ENCODE results near the gene MPP3.
"Not testable (repeated sequence)": the region's sequence is repeated elsewhere in the genome, so short reads cannot be mapped to it uniquely, and the experiment has no call there.

Gene MPP3

GRCh38 chr17:43832976-43833829 lies at the start of gene MPP3:
TSS of gene MPP3 (minus strand) at chr17:43833146. CDS start at chr17:43831906, 1,240 bp downstream.
- no peak for DNase-seq (ENCODE audit: low read depth, low spot score)

DNA sequence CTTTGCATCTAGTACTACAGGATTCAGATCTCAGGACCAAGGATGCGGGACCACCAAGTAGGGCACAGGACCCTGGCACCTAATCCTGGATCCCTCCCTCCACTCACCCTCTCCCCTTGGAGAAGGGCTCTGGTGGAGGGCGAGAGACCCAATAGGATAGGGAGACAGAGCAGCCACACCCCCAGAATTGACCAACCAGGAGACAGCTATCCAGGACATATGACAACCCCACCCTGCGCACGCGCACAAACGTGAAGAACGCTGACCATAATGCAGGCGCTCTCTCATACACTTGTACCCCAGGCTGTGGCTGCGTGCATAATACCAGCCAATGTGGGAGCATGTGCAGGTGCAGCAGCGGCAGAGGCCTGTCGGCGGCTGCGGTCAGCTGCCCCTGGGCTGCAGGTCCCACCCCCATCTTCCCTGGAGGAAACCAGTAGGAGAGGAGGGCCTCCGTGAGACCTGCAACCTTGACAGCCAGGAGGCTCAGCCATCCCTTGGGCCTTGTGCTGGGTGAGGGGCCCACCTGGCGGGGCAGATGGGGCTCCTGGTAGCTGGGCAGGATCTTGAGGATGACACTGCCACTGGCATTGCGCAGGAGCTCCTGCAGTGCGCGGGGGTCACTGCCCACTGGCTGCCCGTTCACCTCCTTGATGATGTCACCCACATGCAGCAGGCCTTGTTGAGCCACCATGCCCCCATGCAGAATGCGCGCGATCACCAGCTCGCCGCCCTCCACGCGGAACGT lies 49.0 kb upstream of the MPP3 start:
- no peak for DNase-seq (ENCODE audit: low read depth, low spot score)

- no peak for DNase-seq (ENCODE audit: low read depth, low spot score)
These were observed 48.2 kb upstream of the MPP3 start for GRCh38 chr17:43881181-43881580.

DNA sequence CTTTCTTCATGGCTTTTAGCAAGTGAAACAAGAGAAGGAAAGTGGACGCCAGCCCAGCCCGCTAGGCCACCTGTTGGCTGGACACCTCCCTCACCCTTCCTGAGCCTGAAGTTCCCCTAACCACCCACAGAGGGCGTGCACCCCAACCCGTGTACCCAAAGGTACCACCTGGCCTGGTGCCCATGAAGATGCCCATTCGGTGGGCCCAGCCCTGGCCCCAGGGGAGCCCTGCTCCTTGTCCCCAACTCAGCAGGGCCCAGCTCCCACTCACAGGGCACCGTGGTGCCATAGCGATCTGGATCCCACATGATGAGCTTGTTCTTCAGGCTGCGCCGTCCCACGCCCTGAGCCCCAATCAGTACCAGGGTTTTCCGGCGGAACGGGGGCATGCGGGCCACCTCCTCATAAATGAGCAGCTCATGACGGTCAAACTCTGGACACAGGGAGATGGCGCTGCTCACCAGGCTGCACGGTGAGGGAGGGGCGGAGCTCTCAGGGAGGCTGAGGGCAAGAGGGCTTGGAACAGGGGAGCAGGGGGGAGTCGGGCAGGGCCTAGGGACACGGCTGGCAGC lies 47.6 kb upstream of the MPP3 start:
- peak; percentile 11 for DNase-seq (ENCODE audit: low read depth, low spot score)

DNA sequence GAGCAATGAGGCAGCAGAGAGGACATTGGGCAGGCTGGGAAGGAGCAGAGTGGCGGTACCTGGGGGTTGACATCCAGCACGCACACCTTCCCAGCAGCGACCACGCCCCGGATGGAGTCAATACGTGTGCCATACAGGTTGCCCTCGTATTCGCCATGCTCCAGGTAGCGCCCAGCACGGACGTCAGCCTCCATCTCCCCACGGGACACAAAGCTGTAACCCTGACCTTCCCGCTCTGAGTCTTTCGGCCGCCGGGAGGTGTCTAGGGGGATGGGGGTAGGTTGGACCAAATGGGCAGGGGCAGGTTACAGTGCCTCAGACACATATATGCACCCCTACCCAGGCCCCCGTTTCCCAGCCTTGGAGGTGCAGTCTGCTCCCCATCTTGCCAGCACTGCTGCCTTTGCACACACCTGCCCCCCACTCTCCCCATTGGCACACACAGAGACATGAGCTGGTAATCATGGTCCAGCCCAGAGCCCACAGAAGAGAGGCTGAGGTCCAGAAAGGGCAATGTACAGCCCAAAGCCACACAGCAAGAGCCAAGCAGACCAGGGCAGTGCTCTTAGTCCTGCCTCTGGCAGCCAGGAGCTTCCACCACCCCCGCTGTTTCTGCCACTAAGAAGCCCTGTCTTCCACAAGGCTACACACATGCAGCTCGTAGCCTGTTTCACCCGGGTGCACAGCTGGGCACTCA lies 46.9 kb upstream of the MPP3 start:
- DNase-seq (ENCODE audit: low read depth, low spot score) = no peak

GRCh38 chr17:43878260-43879175 lies 45.6 kb upstream of the MPP3 start:
- peak; percentile 19 for DNase-seq (ENCODE audit: low read depth, low spot score)

- DNase-seq (ENCODE audit: low read depth, low spot score) = no peak
These were observed 44.7 kb upstream of the MPP3 start for GRCh38 chr17:43877451-43878155.

- DNase-seq (ENCODE audit: low read depth, low spot score) = no peak
These were observed 44.1 kb upstream of the MPP3 start for GRCh38 chr17:43877031-43877430.

GRCh38 chr17:43875476-43876147 lies 42.7 kb upstream of the MPP3 start:
- DNase-seq (ENCODE audit: low read depth, low spot score) = no peak

DNA sequence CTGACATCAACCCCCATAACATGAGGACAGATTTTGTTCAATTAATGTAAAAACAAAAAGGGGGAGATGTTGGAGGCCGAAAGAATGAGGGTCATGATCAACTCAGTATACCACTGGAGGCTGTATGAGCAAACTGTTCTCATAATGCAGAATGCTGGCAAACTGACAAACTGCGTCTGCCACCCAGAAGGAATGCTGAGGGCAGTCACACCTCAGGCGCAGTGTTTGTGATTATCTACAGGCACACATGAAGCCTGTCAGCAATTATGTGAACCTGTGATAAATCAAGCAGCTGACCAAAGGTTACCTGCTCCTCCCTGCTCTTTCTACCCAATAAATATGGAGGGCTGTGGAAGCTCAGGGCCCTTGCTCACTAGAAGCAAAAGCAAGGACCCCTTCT lies 41.3 kb upstream of the MPP3 start:
- DNase-seq (ENCODE audit: low read depth, low spot score) = no peak

GRCh38 chr17:43873815-43874214 lies 40.9 kb upstream of the MPP3 start:
- DNase-seq (ENCODE audit: low read depth, low spot score) = no peak

GRCh38 chr17:43873091-43873490 lies 40.1 kb upstream of the MPP3 start:
- DNase-seq (ENCODE audit: low read depth, low spot score) = no peak

DNA sequence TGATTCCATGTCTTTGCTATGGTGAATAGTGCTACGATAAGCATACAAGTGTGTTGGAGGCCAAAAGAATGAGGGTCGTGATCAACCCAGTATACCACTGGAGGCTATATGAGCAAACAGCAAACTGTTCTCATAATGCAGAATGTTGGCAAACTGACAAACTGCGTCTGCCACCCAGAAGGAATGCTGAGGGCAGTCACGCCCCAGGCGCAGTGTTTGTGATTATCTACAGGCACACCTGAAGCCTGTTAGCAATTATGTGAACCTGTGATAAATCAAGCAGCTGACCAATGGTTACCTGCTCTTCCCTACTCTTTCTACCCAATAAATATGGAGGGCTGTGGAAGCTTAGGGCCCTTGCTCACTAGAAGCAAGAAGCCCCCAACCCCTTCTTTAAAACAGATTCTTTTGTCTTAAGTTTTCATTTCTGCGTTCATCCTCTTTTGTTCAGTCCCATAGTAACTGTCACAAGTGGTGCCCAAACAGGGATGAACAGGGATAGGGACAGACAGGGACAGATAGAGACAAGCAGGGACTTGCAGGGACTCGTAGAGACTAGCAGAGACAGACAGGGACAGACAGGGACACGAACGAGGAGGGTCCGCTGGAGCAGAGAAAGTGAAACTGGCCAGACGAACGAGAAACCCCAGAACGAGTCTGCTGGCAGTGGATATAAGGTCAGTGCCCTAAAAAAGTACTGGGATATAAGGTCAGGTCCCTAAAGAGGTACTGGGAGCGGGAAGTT lies 39.2 kb upstream of the MPP3 start:
- no peak for DNase-seq (ENCODE audit: low read depth, low spot score)

- DNase-seq (ENCODE audit: low read depth, low spot score) = not testable (repeated sequence)
These were observed 36.1 kb upstream of the MPP3 start for GRCh38 chr17:43869031-43869430.

- DNase-seq (ENCODE audit: low read depth, low spot score) = no peak
These were observed 35.5 kb upstream of the MPP3 start for GRCh38 chr17:43868226-43868994.

GRCh38 chr17:43864161-43864984 lies 31.4 kb upstream of the MPP3 start:
- DNase-seq (ENCODE audit: low read depth, low spot score) = no peak

- no peak for DNase-seq (ENCODE audit: low read depth, low spot score)
These were observed 29.0 kb upstream of the MPP3 start for GRCh38 chr17:43861960-43862359.

Measured in activated naive CD8-positive, alpha-beta T cell treated with anti-CD3 and anti-CD28 coated beads, Interleukin-2, amount 50 U/mL, for 16 hours (primary cell).